CMK (cell line): ENCODE data around the gene AFTPH.

Source experiments
- DNase-seq: peaks from one replicate; pipeline ENCODE4 v3.0.0-alpha.2; 2010; ENCODE audit warnings: low read depth

The AFTPH gene

DNA sequence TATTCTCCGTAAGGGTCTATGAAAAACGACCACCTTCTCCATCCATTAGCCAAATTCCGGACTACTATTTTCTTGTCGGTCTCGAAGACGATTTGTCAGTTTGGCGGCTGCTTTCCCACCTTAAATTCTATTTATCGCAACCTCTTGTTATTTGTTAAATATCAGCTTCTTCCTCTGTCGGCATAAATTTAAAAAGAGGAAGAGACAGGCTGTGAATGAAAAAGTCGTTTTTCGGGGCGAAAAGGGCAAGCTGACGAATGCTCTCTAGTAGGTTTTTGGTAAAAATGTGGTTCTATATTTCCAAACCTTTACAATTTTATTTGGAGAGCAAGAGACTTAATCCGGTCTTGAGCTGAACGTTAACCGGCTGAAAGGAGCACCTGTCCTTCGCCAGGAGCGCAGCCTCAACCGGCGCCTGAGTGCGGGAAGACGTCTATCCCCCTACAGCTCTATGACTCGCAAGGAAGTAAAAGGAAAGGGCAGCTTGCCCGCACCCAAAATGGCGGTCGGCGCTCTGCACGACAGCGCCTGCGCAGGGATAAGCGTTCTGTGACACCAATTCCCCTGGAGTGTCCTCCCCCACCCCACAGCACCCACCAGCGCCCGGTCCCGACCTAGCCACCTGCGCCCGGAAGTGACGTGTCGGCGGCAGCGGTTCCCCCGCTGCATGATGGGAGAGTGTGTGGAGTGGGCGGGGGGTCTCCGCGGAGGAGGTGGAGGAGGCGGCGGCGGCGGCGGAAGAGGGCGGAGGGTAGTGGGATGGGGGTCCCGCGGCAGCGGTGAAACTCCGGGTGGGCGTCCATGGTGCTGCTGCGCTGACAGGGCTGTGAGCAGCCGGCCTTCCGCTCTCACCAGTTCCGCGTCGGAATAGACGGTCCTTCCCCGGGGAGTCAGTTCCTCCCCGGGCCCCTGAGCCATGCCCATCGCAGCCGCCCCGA lies at the start of gene AFTPH:
Gene AFTPH (plus strand): TSS at position 663 of the 938 bp plus-strand sequence. CDS start 27,147 bp downstream, outside the sequence.
- peak; percentile 95 for DNase-seq

DNA sequence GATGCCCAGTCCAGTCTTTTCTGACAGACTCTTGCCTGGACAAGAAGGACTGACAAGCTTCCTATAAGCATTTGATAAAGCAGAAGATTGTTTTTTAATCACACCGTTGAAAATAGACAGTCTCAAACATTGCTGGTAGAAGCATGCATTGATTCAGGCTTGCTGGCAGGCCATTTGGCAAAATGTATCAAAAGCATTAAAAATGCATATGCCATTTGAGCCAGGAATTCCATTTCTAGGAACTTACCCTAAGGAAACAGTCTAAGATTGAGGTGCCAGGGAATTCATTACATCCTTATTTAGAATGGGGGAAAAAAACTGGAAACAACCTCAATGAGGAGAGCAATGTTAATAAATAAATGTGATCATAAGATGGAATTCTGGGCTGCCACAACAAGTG lies 49.5 kb upstream of the AFTPH start:
- no peak for DNase-seq

GRCh38 chr2:64477037-64477436 lies 47.1 kb upstream of the AFTPH start:
- no peak for DNase-seq

- no peak for DNase-seq
Observed at GRCh38 chr2:64477979-64478378, 46.1 kb upstream of the AFTPH start.

DNA sequence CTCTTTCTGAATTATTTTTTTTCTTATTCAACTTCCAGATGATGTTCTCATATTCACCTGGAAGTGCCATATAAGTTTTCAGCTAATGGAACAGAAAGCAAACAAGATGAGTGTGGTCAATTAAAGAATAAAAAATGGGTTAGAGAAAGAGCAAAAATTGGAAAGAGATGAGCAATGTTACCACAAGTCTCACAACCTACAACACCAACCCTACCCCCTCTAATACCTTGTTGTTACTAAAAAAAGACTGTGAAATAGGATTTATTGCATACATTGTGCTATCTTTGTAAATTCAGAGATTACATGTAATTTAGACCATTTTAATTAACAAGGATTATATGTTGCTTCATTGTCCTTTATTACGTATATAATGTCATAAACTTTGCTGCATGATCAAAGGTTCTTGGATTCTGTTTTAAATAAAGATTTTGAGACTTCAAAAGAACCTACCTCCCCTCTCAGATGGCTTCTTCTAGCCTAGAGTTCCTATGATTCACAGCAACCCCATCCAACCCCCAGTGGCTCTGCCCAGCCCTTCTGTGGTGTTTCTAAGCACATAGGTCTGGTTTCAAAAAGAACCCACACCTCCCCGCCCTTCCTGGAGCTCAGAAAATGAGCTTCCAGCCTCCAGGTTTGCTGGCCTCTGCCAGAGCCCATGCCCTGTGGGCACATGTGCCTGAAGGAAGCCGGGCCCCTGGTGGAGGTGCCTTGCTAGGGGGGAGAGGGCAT lies 45.5 kb upstream of the AFTPH start:
- no peak for DNase-seq

GRCh38 chr2:64479259-64480117 lies 44.6 kb upstream of the AFTPH start:
- DNase-seq: no peak

DNA sequence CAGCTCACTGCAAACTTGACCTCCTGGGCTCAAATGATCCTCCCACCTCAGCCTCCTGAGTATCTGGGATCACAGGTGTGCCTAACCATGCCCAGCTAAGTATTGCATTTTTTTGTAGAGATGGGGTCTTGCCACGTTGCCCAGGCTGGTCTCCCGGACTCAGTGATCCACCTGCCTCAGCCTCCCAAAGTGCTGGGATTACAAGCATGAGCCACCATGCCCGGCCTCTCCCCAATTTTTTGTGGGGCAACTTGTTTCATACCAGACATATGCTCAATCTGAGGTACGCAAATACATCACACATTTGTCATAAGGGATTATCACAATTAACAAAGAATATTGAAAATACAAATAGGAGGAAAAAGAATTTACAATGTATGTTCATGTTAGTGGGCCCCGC lies 42.5 kb upstream of the AFTPH start:
- DNase-seq: no peak

DNA sequence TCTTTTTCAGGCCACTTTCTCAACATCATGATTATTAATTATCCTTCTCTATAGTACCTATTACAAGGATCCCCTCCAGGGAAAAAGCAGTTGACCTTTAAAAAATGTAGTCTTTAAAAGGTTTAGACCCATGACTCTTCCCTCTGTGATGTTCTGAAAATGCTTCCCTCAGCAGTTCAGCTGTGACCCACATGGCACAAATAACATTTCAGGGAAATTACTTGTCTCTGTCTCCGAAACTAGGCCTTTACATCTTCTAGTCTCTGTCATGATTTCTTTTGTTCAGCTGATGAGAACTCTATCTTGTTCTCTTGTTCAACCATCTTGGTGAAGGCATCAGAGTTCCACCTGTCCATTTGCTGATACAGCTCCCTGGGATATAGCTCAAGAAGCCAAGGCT lies 41.9 kb upstream of the AFTPH start:
- DNase-seq: no peak

- DNase-seq: no peak
Observed at GRCh38 chr2:64482765-64483504, 41.2 kb upstream of the AFTPH start.

GRCh38 chr2:64485331-64485730 lies 38.8 kb upstream of the AFTPH start:
- no peak for DNase-seq

DNA sequence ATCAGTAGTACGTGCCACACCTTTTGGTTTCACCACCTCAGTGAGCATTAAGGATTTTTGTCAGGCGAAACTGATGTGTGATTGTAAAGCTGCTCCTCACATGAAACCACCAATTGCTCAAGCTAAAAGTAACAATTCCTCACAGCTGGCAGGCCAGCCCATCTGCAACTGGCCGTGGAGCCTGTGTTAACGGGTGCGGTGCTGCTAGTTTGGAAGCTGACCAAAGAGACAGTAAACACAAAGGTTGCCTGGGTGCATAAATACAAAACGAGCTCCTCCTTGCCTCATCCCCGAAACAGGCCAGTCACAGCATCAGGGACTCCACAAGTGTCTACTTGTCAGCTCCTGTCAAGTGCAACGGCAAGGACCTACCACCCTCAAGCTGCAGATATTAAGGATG lies 38.2 kb upstream of the AFTPH start:
- no peak for DNase-seq

DNA sequence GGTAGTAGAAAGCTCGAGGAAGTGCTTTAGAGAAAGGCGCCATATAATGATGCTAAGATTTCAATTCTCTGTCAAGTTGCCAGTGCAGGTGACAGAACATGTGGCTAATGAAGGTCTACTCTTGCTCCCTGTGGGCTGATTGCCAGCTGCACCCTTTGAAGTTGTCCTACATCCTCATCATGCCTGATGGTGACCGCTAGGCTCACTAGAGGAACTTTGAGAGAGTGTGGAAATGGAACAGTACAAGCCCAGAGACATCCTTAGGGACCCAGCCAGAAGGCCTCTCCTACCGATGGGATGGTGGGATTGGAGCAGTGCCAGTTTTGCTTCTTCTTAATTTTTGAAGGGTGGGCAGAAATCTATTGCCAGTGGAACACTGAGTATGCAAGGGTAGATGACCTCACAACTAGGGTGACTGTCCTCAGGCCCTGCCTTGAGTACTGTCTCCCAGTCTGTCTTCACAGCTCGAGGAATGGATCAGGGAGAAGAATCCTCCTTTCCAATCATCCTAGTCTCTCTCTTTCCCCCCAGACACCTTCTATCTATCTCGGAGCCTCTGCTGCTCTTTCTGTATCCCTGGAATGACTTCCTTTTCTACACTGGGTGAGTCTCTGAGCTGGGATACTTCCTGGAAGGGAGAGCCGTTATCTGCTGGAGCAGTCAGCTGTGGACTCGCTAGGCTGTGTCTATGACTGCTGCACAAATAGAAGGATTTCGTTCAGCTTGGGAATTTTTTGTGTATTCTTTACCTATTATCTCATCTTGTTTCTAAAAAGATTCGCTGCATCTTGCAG lies 36.7 kb upstream of the AFTPH start:
- DNase-seq: no peak

GRCh38 chr2:64488050-64488974 lies 35.8 kb upstream of the AFTPH start:
- DNase-seq: peak; percentile 29

DNA sequence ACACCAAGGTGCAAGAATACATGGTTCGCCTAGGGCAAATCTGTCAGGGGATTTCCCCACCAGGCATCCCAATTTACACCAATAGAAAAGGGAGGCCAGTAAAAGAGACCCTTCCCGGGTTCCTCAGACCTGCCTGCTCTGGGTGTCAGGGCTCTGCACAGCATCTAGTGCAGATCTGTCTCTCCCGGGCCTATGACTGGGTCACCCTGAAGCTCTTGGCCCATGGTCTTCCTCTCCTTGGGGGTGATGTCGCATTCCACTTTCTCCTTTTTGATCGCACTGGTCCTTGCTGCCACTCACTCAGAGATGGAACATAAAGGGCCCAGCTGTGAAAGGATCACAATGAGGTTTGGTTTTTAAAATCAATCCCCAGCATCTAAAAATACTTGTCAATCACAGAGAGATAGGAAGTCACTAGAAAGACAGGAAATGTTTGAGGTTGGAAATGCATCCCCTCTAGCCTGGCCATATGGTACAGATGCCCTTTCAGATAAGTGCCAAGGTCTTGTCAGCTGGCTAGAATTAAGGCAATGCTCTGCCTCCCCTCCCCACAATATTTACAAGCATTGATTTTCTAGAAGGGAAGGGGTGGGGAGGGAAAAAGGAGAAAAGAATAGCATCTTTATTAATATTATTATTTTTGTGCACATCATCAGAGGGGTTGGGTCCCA lies 34.9 kb upstream of the AFTPH start:
- no peak for DNase-seq

- no peak for DNase-seq
Observed at GRCh38 chr2:64491426-64491825, 32.7 kb upstream of the AFTPH start.

DNA sequence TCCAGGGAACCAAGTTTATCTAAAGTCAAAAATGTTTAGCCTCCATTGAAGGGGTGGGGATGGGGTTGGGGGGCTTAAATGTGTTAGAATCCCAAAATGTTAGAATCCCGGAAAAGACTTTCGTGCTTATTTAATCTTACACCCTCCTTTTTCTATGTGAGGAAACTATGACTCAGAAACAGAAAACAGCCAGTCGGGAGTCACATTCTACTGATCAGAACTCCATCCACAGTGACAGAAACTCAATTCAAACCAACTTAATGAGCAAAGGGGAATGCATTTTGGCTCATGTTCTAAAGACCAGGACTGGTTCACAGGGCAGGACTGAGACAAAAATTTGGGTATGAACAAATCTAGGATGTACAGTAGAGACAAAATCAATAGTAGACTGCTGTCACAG lies 31.9 kb upstream of the AFTPH start:
- DNase-seq: no peak

GRCh38 chr2:64492821-64493220 lies 31.3 kb upstream of the AFTPH start:
- DNase-seq: no peak

- DNase-seq: no peak
Observed at GRCh38 chr2:64493788-64494187, 30.3 kb upstream of the AFTPH start.

- DNase-seq: no peak
Observed at GRCh38 chr2:64498438-64498837, 25.7 kb upstream of the AFTPH start.
